ENCODE data around the gene ACYP2.

- TF ChIP-seq GATA3 (IDR thresholded peaks at IDR 0.05; ENCODE audit: low read depth, low read length) (no peak), GATA2 (IDR thresholded peaks at IDR 0.05; ENCODE audit: low read depth, low read length) (no peak)
Observed at GRCh38 chr2:54249629-54250028, 134.2 kb downstream of the ACYP2 start.

Data from SH-SY5Y (cell line).